Fibroblast of mammary gland (primary cell): Measurements from ENCODE around the gene MYH14.
A peak's percentile ranks its signal among the peaks of the same experiment; 100 is the strongest.

Source experiments
- DNase-seq: peaks from one replicate; pipeline ENCODE4 v3.0.0-alpha.2; 2010; ENCODE audit warnings: low read depth
- H3K4me3 ChIP-seq: 2 replicates; pipeline ENCODE4 v1.5.1; 2011; ENCODE audit warnings: low read depth, mild to moderate bottlenecking, low read length, moderate library complexity; ENCODE audit not compliant: control insufficient read depth
- TF ChIP-seq, protein P1 (sequence below): conservative IDR thresholded peaks from 2 replicates; pipeline ENCODE4 v1.5.1; 2011; ENCODE audit warnings: low read depth, low read length, inconsistent platforms; ENCODE audit not compliant: control insufficient read depth, insufficient read depth

MYH14 gene

DNA sequence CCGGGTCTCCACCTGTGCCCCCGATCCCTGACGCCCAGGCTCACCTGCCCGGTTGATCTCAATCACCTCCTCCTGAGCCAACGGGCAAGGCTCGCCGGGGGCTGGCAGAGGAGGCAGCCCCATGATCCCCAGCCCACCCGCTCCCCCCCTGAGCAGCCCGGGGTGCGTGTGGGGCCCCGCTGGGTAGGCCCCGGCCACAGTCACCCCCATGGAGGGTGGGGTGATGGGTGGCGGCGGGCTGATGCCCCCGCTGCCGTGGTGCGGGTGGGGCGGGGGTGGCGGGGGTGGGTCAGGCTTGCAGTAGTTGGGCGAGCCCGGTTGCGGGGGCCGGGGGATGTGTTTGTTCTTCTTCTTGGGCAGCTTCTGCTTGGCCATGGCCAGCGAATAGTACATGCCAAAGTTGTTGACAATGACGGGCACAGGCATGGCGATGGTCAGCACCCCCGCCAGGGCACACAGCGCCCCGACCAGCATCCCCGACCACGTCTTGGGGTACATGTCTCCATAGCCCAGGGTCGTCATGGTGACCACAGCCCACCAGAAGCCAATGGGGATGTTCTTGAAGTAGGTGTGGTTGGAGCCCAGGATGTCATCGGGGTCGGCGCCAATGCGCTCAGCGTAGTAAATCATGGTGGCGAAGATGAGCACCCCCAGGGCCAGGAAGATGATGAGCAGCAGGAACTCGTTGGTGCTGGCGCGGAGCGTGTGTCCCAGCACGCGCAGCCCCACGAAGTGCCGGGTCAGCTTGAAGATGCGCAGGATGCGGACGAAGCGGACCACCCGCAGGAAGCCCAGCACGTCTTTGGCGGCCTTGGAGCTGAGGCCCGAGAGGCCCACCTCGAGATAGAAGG lies 119.7 kb downstream of the MYH14 start:
- no peak for DNase-seq
- TF ChIP-seq, protein P1, sequence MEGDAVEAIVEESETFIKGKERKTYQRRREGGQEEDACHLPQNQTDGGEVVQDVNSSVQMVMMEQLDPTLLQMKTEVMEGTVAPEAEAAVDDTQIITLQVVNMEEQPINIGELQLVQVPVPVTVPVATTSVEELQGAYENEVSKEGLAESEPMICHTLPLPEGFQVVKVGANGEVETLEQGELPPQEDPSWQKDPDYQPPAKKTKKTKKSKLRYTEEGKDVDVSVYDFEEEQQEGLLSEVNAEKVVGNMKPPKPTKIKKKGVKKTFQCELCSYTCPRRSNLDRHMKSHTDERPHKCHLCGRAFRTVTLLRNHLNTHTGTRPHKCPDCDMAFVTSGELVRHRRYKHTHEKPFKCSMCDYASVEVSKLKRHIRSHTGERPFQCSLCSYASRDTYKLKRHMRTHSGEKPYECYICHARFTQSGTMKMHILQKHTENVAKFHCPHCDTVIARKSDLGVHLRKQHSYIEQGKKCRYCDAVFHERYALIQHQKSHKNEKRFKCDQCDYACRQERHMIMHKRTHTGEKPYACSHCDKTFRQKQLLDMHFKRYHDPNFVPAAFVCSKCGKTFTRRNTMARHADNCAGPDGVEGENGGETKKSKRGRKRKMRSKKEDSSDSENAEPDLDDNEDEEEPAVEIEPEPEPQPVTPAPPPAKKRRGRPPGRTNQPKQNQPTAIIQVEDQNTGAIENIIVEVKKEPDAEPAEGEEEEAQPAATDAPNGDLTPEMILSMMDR, result no peak
- H3K4me3 ChIP-seq, result no peak overlapping the region

GRCh38 chr19:50323782-50324133 lies 120.3 kb downstream of the MYH14 start:
- no peak for DNase-seq
- TF ChIP-seq, protein P1, result no peak
- H3K4me3 ChIP-seq, result no peak overlapping the region

GRCh38 chr19:50324331-50324730 lies 120.9 kb downstream of the MYH14 start:
- TF ChIP-seq, protein P1, result no peak
- H3K4me3 ChIP-seq, result no peak overlapping the region
- DNase-seq, result no peak

- H3K4me3 ChIP-seq, result no peak overlapping the region
- DNase-seq, result peak; percentile 36
- TF ChIP-seq, protein P1, result no peak
Measured at GRCh38 chr19:50325310-50326100, 122.1 kb downstream of the MYH14 start.

DNA sequence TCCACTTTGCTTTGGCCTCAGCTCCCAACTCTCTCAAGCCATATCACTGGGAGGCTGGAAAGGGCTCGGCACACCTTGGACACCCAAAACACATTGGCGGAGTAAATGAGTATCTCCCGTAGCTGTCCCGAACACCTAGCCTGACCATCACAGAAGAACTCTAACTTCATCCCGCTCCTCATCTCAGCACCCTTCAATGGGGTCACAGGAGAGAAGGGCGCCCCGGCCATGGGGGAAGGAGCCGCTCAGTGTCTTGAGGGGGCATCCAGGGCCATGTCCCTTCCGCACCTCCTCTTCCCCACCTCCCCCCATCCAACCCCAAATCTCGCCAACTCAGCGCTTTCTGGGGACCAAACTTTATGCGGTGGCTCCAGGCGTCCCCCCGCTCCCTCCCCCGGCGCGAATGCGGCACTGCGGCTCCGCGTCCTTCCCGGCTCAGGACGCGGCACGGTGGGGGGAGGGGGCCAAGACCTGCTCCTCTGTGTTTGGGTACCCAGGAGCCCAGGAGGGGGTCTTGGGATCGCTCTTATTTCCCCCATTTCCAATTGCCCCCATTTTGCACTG lies 122.8 kb downstream of the MYH14 start:
- DNase-seq, result no peak
- TF ChIP-seq, protein P1, result no peak
- no peak overlapping the region for H3K4me3 ChIP-seq

DNA sequence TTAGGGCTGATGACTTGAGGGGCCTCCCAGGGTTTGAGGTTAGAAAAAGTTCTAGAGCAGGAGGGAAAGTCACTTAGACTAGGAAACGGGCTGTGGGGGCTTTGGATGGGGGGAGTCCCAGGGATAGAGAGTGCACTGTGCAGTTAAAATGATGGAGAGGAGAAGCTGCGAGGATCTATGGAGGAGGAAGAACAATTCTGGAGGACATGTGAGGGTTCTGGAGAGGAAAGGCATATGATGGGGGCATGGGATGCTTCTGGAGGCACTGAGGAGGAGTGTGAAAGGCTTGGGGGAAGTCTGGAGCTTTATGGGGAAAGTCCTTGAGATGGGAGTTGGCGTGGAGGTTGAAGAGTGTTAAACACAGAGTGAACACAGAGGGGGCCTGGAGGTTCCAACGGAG lies 123.6 kb downstream of the MYH14 start:
- DNase-seq, result no peak
- no peak overlapping the region for H3K4me3 ChIP-seq
- TF ChIP-seq, protein P1, result no peak
